HAP-1 (cell line): ENCODE data around the gene TOR1B.
"Not testable (repeated sequence)": the region's sequence is repeated elsewhere in the genome, so short reads cannot be mapped to it uniquely, and the experiment has no call there.

Experiments
- DNase-seq, 2 experiments: peaks; one replicate each; pipeline ENCODE4 v3.0.0-alpha.2; 2016 to 2020; ENCODE audit warnings: low spot score in 2 of 2
- H3K27me3 ChIP-seq: fragments of 250-450 bp; sonication (Bioruptor Pico); 2 replicates; pipeline ENCODE4 v1.5.1; 2020; ENCODE audit warnings: low read depth, mild to moderate bottlenecking, moderate library complexity
- H3K36me3 ChIP-seq: fragments of 250-450 bp; sonication (Bioruptor Pico); replicated peaks from 2 replicates; pipeline ENCODE4 v1.5.1; 2020; ENCODE audit warnings: mild to moderate bottlenecking
- H3K4me1 ChIP-seq: fragments of 250-450 bp; sonication (Bioruptor Pico); 2 replicates; pipeline ENCODE4 v1.5.1; 2020; ENCODE audit warnings: mild to moderate bottlenecking
- H3K4me3 ChIP-seq: fragments of 250-450 bp; sonication (Bioruptor Pico); 2 replicates; pipeline ENCODE4 v1.5.1; 2020; ENCODE audit warnings: mild to moderate bottlenecking, moderate library complexity
- H3K9me3 ChIP-seq: fragments of 250-450 bp; sonication (Bioruptor Pico); 2 replicates; pipeline ENCODE4 v1.5.1; 2020; ENCODE audit warnings: mild to moderate bottlenecking, moderate library complexity
- in situ Hi-C: fragments of 300-500 bp; cut with MboI; formaldehyde crosslinking; loops from 3 replicates; pipeline ENCODE4 v1.14.3; 2020; ENCODE audit warnings: low sequenced_read_pairs, inconsistent platforms, mixed read lengths

Gene TOR1B, protein sequence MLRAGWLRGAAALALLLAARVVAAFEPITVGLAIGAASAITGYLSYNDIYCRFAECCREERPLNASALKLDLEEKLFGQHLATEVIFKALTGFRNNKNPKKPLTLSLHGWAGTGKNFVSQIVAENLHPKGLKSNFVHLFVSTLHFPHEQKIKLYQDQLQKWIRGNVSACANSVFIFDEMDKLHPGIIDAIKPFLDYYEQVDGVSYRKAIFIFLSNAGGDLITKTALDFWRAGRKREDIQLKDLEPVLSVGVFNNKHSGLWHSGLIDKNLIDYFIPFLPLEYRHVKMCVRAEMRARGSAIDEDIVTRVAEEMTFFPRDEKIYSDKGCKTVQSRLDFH

DNA sequence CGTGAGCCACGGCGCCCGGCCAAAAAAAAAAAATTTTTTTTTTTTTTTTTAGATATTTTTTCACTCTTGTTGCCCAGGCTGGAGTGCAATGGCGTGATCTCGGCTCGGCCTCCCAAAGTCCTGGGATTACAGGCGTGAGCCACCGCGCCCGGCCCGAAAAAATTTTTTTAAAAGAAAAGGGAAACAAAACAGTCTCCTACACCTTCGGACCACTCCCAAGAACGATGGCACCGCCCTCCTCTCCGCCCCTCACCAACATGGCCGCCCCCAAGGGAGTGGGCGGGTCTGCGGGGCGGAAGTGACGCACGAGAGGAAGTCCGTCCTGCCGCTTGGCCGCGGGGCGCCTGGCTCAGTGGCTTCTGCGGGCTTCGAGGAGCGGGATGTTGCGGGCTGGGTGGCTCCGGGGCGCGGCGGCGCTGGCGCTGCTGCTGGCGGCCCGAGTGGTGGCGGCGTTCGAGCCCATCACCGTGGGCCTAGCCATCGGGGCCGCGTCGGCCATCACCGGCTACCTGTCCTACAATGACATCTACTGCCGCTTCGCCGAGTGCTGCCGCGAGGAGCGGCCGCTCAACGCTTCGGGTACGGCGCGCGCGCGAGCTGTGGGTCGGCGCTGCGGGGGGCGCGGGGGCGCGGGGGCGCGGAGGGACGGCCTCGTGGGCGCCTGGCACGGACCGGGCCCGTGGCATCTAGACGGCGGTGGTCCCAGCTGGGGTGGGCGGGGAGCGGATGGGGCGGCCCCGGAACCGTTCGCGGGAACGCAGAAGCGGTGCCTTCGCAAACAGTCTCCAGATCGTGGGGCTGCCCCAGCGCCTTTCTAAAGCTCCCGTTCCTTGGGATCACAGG is at the start of gene TOR1B:
TSS of gene TOR1B (plus strand) at position 352 of the 843 bp plus-strand sequence. CDS start at position 381, 29 bp downstream.
- Histone ChIP-seq H3K27me3 (no peaks in the 10 kb centered on the region), H3K4me1 (peaks cover 8% of the 10 kb centered on the region), H3K9me3 (no peaks in the 10 kb centered on the region), H3K36me3 (peaks cover 9% of the 10 kb centered on the region), H3K4me3 (peak within 1 kb of the TSS; percentile 65)
- in situ Hi-C loops = no loop called here
- DNase-seq = peak; percentile 78 to 97

DNA sequence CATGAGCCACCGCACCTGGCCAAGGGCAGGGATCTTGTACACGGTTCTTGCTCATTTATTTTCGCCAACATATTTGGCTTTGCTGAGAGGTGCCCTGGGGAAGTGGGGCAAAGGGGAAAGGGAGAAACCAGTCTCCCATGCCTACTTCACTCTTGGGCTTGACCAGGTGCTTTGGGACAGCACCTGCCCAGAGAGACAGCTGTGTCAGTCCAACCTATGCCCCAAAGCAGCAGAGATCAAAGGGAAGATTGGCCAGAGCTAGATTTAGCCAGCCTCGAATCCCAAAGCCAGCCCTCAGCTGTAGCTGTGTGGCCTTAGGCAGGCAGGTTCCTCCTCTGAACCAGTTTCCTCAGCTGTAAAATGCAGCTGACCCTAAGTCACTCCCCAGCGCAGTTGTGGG is 47.8 kb upstream of the TOR1B start:
- no peak overlapping the region for H3K4me3 ChIP-seq
- H3K4me1 ChIP-seq = peaks cover 10% of the 10 kb centered on the region
- in situ Hi-C loops = no loop called here
- H3K36me3 ChIP-seq = no peaks in the 10 kb centered on the region
- H3K9me3 ChIP-seq = no peaks in the 10 kb centered on the region
- H3K27me3 ChIP-seq = no peaks in the 10 kb centered on the region; the same call in 1 of the 2 replicates
- DNase-seq = no peak

DNA sequence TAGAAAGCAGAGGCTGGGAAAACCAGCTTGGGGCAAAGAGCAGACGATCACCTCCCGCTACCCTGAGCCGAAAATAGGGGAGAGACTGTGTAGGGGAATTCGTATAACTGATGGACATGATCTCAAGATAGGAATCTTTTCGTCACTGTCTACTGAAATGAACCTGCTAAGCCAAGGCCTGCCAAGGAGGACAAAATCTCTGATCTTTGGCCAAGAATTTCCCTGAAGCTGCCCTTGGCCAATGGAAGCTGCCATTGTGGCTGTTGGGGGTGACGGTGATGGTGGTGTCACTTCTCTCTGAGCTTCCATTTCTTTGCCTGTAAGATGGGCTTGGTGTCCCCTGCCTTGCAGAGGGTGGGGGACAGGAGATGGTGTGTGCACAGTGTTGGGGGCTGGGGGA is 46.8 kb upstream of the TOR1B start:
- no peaks in the 10 kb centered on the region for H3K36me3 ChIP-seq
- in situ Hi-C loops = no loop called here
- no peaks in the 10 kb centered on the region for H3K9me3 ChIP-seq
- DNase-seq = no peak
- H3K4me1 ChIP-seq = peaks cover 10% of the 10 kb centered on the region
- no peak overlapping the region for H3K4me3 ChIP-seq
- no peaks in the 10 kb centered on the region; the same call in 1 of the 2 replicates for H3K27me3 ChIP-seq

DNA sequence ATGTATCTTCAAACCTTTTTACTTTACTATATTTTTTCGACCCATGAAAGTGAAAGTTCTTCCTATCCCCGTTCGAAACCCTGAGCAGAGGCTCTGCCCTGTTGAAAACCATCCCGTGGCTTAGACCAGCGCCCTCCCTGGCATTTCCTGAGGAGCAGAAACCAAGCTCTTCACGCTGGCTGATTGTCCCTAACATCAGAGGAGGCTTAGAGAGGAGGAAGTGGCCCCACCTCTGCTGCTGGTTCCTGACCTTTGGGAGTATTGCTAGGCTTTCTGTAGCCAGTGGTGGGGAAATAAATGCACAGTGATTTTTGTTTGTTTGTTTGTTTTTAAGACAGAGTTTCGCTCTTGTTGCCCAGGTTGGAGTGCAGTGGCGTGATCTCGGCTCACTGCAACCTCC is 45.9 kb upstream of the TOR1B start:
- Histone ChIP-seq H3K4me3 (no peak overlapping the region), H3K9me3 (no peaks in the 10 kb centered on the region), H3K4me1 (peaks cover 10% of the 10 kb centered on the region), H3K36me3 (no peaks in the 10 kb centered on the region), H3K27me3 (no peaks in the 10 kb centered on the region; the same call in 1 of the 2 replicates)
- in situ Hi-C loops = no loop called here
- DNase-seq = no peak

DNA sequence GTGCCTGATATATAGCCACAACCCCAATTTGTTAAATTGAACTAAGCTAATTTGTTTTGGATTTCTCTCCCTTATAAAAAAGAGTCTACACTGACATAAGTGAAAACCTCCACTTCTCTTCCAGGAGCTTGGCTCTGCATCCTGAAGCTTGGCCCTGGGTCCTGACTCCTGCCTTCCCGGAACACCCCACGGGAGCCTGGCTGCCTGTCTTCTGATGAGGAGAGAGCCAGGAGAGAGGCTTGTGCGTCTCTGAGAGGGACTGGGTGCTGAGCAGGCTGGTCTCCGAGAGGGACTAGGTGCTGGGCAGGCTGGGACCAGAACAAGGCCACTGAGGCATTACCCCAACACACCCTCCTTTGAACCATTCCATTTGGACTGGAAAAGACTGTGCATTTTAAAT is 43.7 kb upstream of the TOR1B start:
- Histone ChIP-seq H3K4me1 (no peaks in the 10 kb centered on the region), H3K9me3 (no peaks in the 10 kb centered on the region), H3K4me3 (no peak overlapping the region), H3K27me3 (no peaks in the 10 kb centered on the region), H3K36me3 (no peaks in the 10 kb centered on the region)
- DNase-seq = no peak
- in situ Hi-C loops = no loop called here

DNA sequence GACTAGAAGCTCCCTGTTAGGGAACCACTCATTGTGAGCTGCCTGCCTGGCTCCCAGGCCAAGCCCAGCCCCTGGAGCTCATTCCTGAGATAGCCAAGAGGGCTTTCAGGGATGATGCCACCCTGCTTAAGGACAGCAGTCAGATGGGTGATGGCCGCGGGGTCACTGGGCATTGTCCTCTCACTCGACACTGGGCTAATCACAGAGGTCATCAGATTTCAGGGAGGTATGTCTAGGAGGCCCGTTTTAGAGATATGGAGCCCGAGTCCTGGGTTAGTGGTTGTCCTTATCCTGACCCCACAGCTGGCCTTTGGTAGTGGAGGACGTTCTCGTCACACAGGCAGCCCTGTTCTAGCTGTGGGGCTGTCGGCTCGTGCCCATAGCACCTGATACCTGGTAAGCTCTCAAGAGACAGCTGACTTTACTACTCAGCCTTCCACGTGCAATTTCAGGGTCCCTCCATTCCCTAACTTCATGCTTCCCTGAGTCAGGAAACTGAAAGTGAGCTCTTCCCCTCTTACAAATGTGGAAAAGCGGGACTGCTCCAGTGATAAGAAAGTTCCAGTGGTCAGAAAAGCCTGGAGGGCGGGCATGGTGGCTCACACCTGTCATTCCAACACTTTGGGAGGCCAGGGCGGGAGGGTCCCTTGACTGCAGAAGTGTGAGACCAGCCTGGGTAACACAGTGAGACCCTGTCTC is 43.0 kb upstream of the TOR1B start:
- H3K9me3 ChIP-seq = no peaks in the 10 kb centered on the region
- no peak for DNase-seq
- H3K4me1 ChIP-seq = no peaks in the 10 kb centered on the region
- no peaks in the 10 kb centered on the region for H3K27me3 ChIP-seq
- H3K36me3 ChIP-seq = no peaks in the 10 kb centered on the region
- in situ Hi-C loops = no loop called here
- no peak overlapping the region for H3K4me3 ChIP-seq

DNA sequence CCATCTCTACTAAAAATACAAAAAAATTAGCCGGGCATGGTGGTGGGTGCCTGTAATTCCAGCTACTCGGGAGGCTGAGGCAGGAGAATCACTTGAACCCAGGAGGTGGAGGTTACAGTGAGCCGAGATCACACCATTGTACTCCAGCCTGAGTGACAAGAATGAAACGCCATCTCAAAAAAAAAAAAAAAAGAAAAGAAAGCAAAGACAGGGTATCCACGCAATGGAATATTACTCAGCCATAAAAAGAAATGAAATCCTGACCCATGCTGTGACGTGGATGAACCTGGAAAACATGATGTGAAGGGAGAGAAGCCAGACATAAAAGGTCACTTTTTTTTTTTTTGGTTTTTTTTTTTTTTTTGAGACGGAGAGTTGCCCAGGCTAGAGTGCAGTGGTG is 42.2 kb upstream of the TOR1B start:
- DNase-seq, in situ Hi-C loops, H3K4me1 ChIP-seq, H3K9me3 ChIP-seq, H3K4me3 ChIP-seq, H3K36me3 ChIP-seq, H3K27me3 ChIP-seq: not testable (repeated sequence)

DNA sequence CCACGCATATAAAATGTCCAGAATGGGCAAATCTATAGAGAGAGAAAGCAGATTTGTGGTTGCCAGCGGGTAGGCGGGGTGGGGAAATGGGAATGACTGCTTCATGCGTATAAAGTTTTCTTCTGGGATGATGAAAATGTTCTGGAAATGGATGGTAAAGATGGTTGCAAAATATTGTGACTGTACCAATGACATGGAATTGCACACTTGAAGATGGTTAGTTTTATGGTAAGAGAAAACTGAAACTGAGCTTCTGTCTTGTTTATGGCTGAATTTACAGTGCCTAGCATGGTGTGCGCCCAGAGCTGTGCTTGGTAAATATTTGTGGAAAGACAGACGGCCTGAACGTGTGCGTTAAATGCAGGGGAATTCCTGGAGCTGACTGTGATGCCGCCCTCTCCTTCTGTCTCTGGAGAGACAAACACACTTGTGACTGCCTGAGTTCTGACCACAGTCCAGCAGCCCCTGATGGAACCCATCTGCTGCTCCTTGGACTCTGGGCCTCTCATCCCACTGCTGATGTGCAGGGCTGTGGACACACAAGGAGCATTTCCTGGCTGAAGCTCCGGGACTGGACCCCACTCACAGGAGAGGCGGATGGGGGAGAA is 41.6 kb upstream of the TOR1B start:
- Histone ChIP-seq H3K4me1 (no peaks in the 10 kb centered on the region), H3K36me3 (no peaks in the 10 kb centered on the region), H3K9me3 (no peaks in the 10 kb centered on the region), H3K4me3 (no peak overlapping the region), H3K27me3 (no peaks in the 10 kb centered on the region)
- DNase-seq = no peak
- in situ Hi-C loops = no loop called here

DNA sequence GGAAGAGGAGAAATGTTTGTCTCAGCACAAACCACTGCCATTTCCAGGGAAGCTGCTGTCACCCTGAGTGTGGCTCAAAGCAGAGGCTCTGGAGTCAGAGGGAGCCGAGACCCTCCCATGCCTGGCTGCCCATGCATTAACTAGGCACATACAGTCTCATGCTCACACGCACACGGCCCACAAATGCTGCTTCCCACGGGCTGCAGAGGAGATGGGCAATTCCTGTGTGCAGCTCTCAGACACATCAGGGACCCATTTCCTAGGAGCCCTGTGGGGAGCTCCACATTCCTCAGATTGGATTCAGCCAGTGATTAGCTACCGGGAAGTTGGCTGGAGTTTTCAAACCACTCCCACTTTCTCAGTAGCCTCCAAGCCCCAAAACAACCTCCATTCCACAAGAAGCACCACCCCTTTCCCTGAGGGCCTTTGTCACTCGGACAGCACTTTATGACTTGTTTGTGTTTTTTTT is 41.0 kb upstream of the TOR1B start:
- no peak for DNase-seq
- H3K27me3 ChIP-seq = no peaks in the 10 kb centered on the region
- no peaks in the 10 kb centered on the region for H3K4me1 ChIP-seq
- no peaks in the 10 kb centered on the region for H3K9me3 ChIP-seq
- no peak overlapping the region for H3K4me3 ChIP-seq
- in situ Hi-C loops = no loop called here
- H3K36me3 ChIP-seq = no peaks in the 10 kb centered on the region

DNA sequence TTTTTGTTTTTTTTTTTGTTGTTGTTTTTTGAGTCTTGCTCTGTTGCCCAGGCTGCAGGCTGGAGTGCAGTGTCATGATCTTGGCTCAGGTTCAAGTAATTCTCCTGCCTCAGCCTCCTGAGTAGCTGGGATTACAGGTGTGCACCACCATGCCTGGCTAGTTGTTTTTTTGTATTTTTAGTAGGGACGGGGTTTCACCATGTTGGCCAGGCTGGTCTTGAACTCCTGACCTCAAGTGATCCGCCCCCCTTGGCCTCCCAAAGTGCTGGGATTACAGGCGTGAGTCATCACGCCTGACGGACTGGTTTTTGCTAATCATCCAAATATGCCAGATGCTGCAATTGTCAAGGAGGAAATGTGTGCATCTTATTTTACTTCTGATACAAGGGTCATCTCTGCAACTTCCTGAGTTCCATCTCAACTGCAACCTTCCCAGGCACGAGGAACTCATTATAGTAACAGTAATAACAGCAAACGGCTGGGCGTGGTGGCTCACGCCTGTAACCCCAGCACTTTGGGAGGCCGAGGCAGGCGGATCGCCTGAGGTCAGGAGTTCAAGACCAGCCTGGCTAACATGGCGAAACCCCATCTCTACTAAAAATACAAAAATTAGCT is 40.5 kb upstream of the TOR1B start:
- H3K36me3 ChIP-seq, H3K4me3 ChIP-seq, DNase-seq, H3K9me3 ChIP-seq, in situ Hi-C loops, H3K4me1 ChIP-seq, H3K27me3 ChIP-seq: not testable (repeated sequence)

DNA sequence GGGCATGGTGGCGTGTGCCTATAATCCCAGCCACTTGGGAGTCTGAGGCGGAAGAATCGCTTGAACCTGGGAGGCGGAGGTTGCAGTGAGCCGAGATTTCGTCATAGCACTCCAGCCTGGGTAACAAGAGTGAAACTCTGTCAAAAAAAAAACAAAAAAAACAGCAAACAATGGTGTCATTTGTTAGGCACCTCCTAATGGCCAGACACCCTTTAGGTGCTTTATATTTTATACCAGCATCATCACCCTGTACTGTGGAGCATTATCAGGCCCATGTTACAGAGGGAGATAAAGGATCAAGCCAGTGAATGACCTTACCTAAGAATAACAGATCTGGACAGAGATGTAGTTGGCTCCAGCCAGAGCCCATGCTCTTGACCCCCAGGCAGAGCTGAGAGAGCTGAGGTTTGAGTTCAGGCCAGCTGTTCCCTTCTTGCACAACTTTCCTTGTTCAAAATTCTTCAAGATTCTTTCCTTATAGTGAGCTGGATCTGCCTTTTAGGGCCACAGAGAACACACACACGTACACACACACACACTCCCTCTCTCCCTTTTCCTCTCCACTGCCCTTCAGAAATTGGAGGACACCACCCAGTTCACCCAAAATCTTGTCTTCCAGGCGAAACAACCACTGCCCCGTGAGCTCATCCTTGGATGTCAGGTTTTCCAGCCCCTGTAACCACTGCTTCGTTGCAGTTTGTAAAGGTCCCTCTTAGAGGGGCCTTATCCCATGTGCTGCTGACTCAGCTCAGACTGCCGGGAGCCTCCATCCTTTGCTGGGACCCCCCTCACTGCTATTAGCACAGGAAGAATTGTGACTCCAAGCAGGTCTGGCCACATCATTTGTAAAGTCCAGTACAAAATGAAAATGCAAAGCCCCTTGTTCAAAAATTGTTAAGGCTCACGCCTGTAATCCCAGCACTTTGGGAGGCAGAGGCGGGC is 39.7 kb upstream of the TOR1B start:
- Histone ChIP-seq H3K4me3 (no peak overlapping the region), H3K9me3 (no peaks in the 10 kb centered on the region), H3K4me1 (no peaks in the 10 kb centered on the region), H3K36me3 (no peaks in the 10 kb centered on the region), H3K27me3 (no peaks in the 10 kb centered on the region)
- in situ Hi-C loops = no loop called here
- DNase-seq = no peak

DNA sequence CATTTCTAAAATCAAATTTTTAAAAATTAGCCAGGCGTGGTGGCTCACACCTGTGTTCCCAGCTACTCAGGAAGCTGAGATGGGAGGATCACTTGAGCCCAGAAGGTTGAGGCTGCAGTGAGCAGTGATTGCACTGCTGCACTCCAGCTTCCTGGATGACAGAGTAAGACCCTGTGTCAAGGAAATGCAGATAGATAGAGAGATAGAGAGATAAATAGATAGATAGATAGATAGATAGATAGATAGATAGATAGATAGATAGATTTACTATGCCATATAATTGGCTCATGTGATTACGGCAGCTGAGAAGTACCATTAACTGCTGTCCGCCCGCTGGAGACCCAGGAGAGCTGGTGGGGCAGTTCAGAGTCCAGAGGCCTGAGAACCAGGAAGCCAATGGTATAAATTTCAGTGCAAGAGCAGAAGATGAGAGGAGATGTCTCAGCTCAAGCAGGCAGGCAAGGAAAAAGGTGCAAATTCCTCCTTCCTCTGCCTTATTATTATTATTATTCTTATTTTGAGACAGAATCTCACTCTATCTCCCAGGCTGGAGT is 37.1 kb upstream of the TOR1B start:
- no peaks in the 10 kb centered on the region for H3K27me3 ChIP-seq
- no peaks in the 10 kb centered on the region for H3K36me3 ChIP-seq
- no peak overlapping the region for H3K4me3 ChIP-seq
- H3K4me1 ChIP-seq = no peaks in the 10 kb centered on the region
- no peaks in the 10 kb centered on the region for H3K9me3 ChIP-seq
- no peak for DNase-seq
- in situ Hi-C loops = no loop called here
